Endothelial cell of umbilical vein (primary cell): ENCODE data around the gene KCNH5. TPM values are rescaled to one million over a fixed set of nuclear protein-coding genes. Genes with fewer than 3 reads are reported as not detected.

ENCODE experiments used
- BruUV-seq: library from RNA; stranded (reverse); fragments of 400-500 nt; replicated peaks from 2 replicates; lab custom pipeline; 2021; lab: Mats Ljungman, UMichigan
- CTCF ChIA-PET: fragments of 300-600, 350-600 bp; sonication (Branson Sonifier 250); formaldehyde crosslinking; loops from one replicate; lab custom pipeline; 2021; ENCODE audit warnings: antibody characterized with exemption, inconsistent platforms; lab: Charles Lee
- POLR2A ChIA-PET: fragments of 300-600, 350-600 bp; sonication (Branson Sonifier 250); formaldehyde crosslinking; loops from one replicate; lab custom pipeline; 2021; ENCODE audit warnings: antibody characterized with exemption, inconsistent platforms; lab: Charles Lee
- DNase-seq: peaks from one replicate; pipeline ENCODE4 v3.0.0-alpha.2; 2011; ENCODE audit warnings: low read depth, low spot score
- FAIRE-seq: peaks from 2 replicates; lab custom pipeline; 2011; peaks lifted over from hg19 to GRCh38; lab: Jason Lieb, UNC
- H2AFZ ChIP-seq: 2 replicates; pipeline ENCODE4 v1.6.0; 2012; ENCODE audit warnings: low read depth, low read length, control low read depth, inconsistent platforms
- H3K27ac ChIP-seq: 2 replicates; pipeline ENCODE4 v1.5.1; 2011; ENCODE audit warnings: low read depth, mild to moderate bottlenecking, control low read depth, low read length, moderate library complexity; ENCODE audit not compliant: insufficient read depth
- H3K27me3 ChIP-seq, 2 experiments: 2 replicates each; pipeline versions ENCODE4 v1.6.0 to v1.6.1; 2011; ENCODE audit warnings: low read length in 2 of 2, mixed read lengths in 1 of 2; ENCODE audit not compliant: control insufficient read depth in 2 of 2, insufficient read depth in 2 of 2
- H3K36me3 ChIP-seq, 2 experiments: 2 replicates in 1 of 2; 3 replicates in 1 of 2; pipeline ENCODE4 v1.5.1; 2011; ENCODE audit warnings: low read length in 2 of 2, mild to moderate bottlenecking in 1 of 2, moderate library complexity in 1 of 2; ENCODE audit not compliant: control insufficient read depth in 2 of 2, insufficient read depth in 2 of 2; ENCODE audit errors: extremely low read depth in 1 of 2
- H3K4me1 ChIP-seq: 3 replicates; pipeline ENCODE4 v1.5.1; 2011; ENCODE audit warnings: mild to moderate bottlenecking, low read length; ENCODE audit not compliant: control insufficient read depth, insufficient read depth; ENCODE audit errors: extremely low read depth
- H3K4me2 ChIP-seq: 2 replicates; pipeline ENCODE4 v1.6.1; 2011; ENCODE audit warnings: low read length, control low read depth, mixed read lengths; ENCODE audit not compliant: insufficient read depth
- H3K4me3 ChIP-seq, 3 experiments: fragments of 200-600 bp in 1 of 3; sonication (generic), shearing (Covaris generic) in 1 of 3; replicated peaks in 1 of 3; 2 replicates each; pipeline ENCODE4 v1.5.1; 2011 to 2016; ENCODE audit warnings: control low read depth in 3 of 3, low read length in 3 of 3, mild to moderate bottlenecking in 2 of 3, inconsistent platforms in 1 of 3, low read depth in 1 of 3, moderate library complexity in 1 of 3; ENCODE audit not compliant: insufficient read depth in 1 of 3
- H3K79me2 ChIP-seq: 2 replicates; pipeline ENCODE4 v1.6.0; 2012; ENCODE audit warnings: low read length, inconsistent platforms; ENCODE audit not compliant: control insufficient read depth, insufficient read depth
- H3K9ac ChIP-seq: replicated peaks from 2 replicates; pipeline ENCODE3; 2011; ENCODE audit warnings: low read length, control low read depth; ENCODE audit not compliant: insufficient read depth; ENCODE audit errors: extremely low read depth
- H3K9me1 ChIP-seq: replicated peaks from 3 replicates; pipeline ENCODE4 v1.6.0; 2011; ENCODE audit warnings: mild to moderate bottlenecking, low read length; ENCODE audit not compliant: control insufficient read depth, insufficient read depth; ENCODE audit errors: extremely low read depth
- H3K9me3 ChIP-seq: replicated peaks from 2 replicates; pipeline ENCODE4 v1.5.1; 2012; ENCODE audit warnings: low read length, inconsistent platforms; ENCODE audit not compliant: control insufficient read depth, insufficient read depth
- H4K20me1 ChIP-seq: replicated peaks from 2 replicates; pipeline ENCODE3; 2011; ENCODE audit warnings: mild to moderate bottlenecking, low read length; ENCODE audit not compliant: control insufficient read depth, insufficient read depth; ENCODE audit errors: extremely low read depth
- CTCF ChIP-seq, 2 donors: IDR thresholded peaks; 1 replicate in 1 of 2; 2 replicates in 1 of 2; pipeline ENCODE4 v1.5.1; 2011; ENCODE audit warnings: low read length in 2 of 2, mild to moderate bottlenecking in 2 of 2, moderate library complexity in 2 of 2, control low read depth in 1 of 2, inconsistent platforms in 1 of 2, low read depth in 1 of 2; ENCODE audit not compliant: insufficient read depth in 1 of 2; ENCODE audit errors: extremely low read depth in 1 of 2
- EZH2 ChIP-seq: IDR thresholded peaks from 2 replicates; pipeline ENCODE4 v1.6.1; 2012; ENCODE audit warnings: borderline replicate concordance, low read depth, mild to moderate bottlenecking, moderate library complexity, low read length, inconsistent platforms; ENCODE audit not compliant: severe bottlenecking
- FOS ChIP-seq: IDR thresholded peaks from 2 replicates; pipeline ENCODE4 v1.6.1; 2011; ENCODE audit warnings: mild to moderate bottlenecking, low read length, moderate library complexity, borderline replicate concordance; ENCODE audit not compliant: insufficient read depth
- GATA2 ChIP-seq: IDR thresholded peaks from 2 replicates; pipeline ENCODE4 v1.7.0; 2011; ENCODE audit warnings: low read depth, mild to moderate bottlenecking, moderate library complexity, mixed read lengths, low read length; ENCODE audit not compliant: insufficient read length, insufficient read depth
- JUN ChIP-seq: IDR thresholded peaks from 2 replicates; pipeline ENCODE4 v1.6.1; 2011; ENCODE audit warnings: borderline replicate concordance, low read depth; ENCODE audit not compliant: insufficient read length, insufficient read depth
- MAX ChIP-seq: IDR thresholded peaks from 2 replicates; pipeline ENCODE4 v1.6.1; 2011; ENCODE audit not compliant: insufficient read depth, insufficient read length
- MYC ChIP-seq: IDR thresholded peaks from one replicate; pipeline ENCODE4 v1.6.1; 2011; ENCODE audit warnings: mild to moderate bottlenecking, low read depth, low read length
- POLR2A ChIP-seq: IDR thresholded peaks from 2 replicates; pipeline ENCODE4 v1.6.1; 2012; ENCODE audit warnings: low read depth, mild to moderate bottlenecking, control low read depth, low read length
- POLR2AphosphoS5 ChIP-seq: IDR thresholded peaks from 2 replicates; pipeline ENCODE4 v1.6.1; 2012; ENCODE audit warnings: low read depth, mild to moderate bottlenecking, control low read depth, low read length, moderate library complexity; ENCODE audit not compliant: insufficient read depth
- dilution Hi-C: fragments of 300-500 bp; cut with MboI; formaldehyde crosslinking; loops from one replicate; pipeline ENCODE4 v1.15.0; 2019; ENCODE audit warnings: low sequenced_read_pairs; ENCODE audit not compliant: extremely low pct_ligation_motif_present
- intact Hi-C: fragments of 100-400 bp; cut with micrococcal nuclease; formaldehyde crosslinking; loops from one replicate; pipeline ENCODE4 v1.10.0; 2022
- polyA plus RNA-seq, 4 experiments: library from polyadenylated mRNA; depleted of rRNA in 3 of 4; stranded (reverse) in 3 of 4; unstranded in 1 of 4; fragments of >200 nt; gene quantifications; 2 replicates each; pipeline versions ENCODE4 v1.2.1 to v1.2.3, GENCODE V29; 2011 to 2012; ENCODE audit warnings: missing spikeins in 1 of 4
- total RNA-seq: library from RNA; stranded (reverse); gene quantifications from 2 replicates; pipeline ENCODE4 v1.2.3, GENCODE V29; 2021

KCNH5 gene
- total and polyA plus RNA-seq, 2 donors (not counting 3 experiments of a cell fraction or from before 2014, with no cell fraction given) = not detected

- no peaks in the 10 kb centered on the region for H4K20me1 ChIP-seq
- TF ChIP-seq EZH2 = no peak
- TF ChIP-seq MYC = no peak
- TF ChIP-seq MAX = no peak
- no peak for TF ChIP-seq POLR2A
- no peak for TF ChIP-seq CTCF (IDR thresholded peaks at IDR 0.05; ENCODE audit: extremely low read depth in 1 of 2, insufficient read depth in 1 of 2, low read depth in 1 of 2, low read length in 2 of 2)
- TF ChIP-seq JUN = no peak
- TF ChIP-seq GATA2 = no peak
- TF ChIP-seq FOS = no peak
- TF ChIP-seq POLR2AphosphoS5 = no peak
- H2AFZ ChIP-seq = no peak overlapping the region
- DNase-seq (no peak), FAIRE-seq (no peak)
- no peak overlapping the region for H3K4me3 ChIP-seq
- H3K9ac ChIP-seq = no peak overlapping the region
- H3K27ac ChIP-seq = no peak overlapping the region
- no TSS peak for BruUV-seq
- intact Hi-C loops = no loop called here
- no peaks in the 10 kb centered on the region for H3K79me2 ChIP-seq
- H3K27me3 ChIP-seq = no peaks in the 10 kb centered on the region
- ChIA-PET CTCF (interaction anchor here (1.3 kb wide), 1 partner anchor 488 kb away, joined by 5 read pairs; no protein-coding TSS in a partner anchor), POLR2A (no interaction called here)
- H3K36me3 ChIP-seq = no peaks in the 10 kb centered on the region
- H3K4me2 ChIP-seq = no peak overlapping the region
- no peaks in the 10 kb centered on the region for H3K9me3 ChIP-seq
- H3K9me1 ChIP-seq = no peaks in the 10 kb centered on the region
- dilution Hi-C loops = no loop called here
- H3K4me1 ChIP-seq = no peaks in the 10 kb centered on the region
These were observed 377.8 kb downstream of the KCNH5 start for GRCh38 chr14:62667421-62667914.
